ENCODE data around the gene GIGYF2.

Gene GIGYF2

GRCh38 chr2:232871835-232872736, 175.0 kb downstream of the GIGYF2 start:
- no peak for DNase-seq (ENCODE audit: low read depth)
- H3K4me3 ChIP-seq (ENCODE audit: low read depth, low read length), result no peak overlapping the region
- TF ChIP-seq CTCF (IDR thresholded peaks at IDR 0.05; ENCODE audit: insufficient read depth, low read depth, low read length, missing control alignments), result no peak

- DNase-seq (ENCODE audit: low read depth), result no peak
- no peak for TF ChIP-seq CTCF (IDR thresholded peaks at IDR 0.05; ENCODE audit: insufficient read depth, low read depth, low read length, missing control alignments)
- H3K4me3 ChIP-seq (ENCODE audit: low read depth, low read length), result no peak overlapping the region
These were observed 175.7 kb downstream of the GIGYF2 start for GRCh38 chr2:232872826-232873225.

GRCh38 chr2:232873292-232873908, 176.3 kb downstream of the GIGYF2 start:
- TF ChIP-seq CTCF (IDR thresholded peaks at IDR 0.05; ENCODE audit: insufficient read depth, low read depth, low read length, missing control alignments), result no peak

GRCh38 chr2:232873909-232874641, 176.9 kb downstream of the GIGYF2 start:
- TF ChIP-seq CTCF (IDR thresholded peaks at IDR 0.05; ENCODE audit: insufficient read depth, low read depth, low read length, missing control alignments), result no peak
- DNase-seq (ENCODE audit: low read depth), result no peak
- H3K4me3 ChIP-seq (ENCODE audit: low read depth, low read length), result no peak overlapping the region

More at GRCh38 chr2:232873292-232873908, 176.3 kb downstream of the GIGYF2 start:
- DNase-seq (ENCODE audit: low read depth), result no peak
- H3K4me3 ChIP-seq (ENCODE audit: low read depth, low read length), result no peak overlapping the region

- TF ChIP-seq CTCF (IDR thresholded peaks at IDR 0.05; ENCODE audit: insufficient read depth, low read depth, low read length, missing control alignments), result no peak
- no peak overlapping the region for H3K4me3 ChIP-seq (ENCODE audit: low read depth, low read length)
- no peak for DNase-seq (ENCODE audit: low read depth)
These were observed 177.6 kb downstream of the GIGYF2 start for GRCh38 chr2:232874677-232875223.

- H3K4me3 ChIP-seq (ENCODE audit: low read depth, low read length), result peak overlapping the region; percentile 29
- TF ChIP-seq CTCF (IDR thresholded peaks at IDR 0.05; ENCODE audit: insufficient read depth, low read depth, low read length, missing control alignments), result no peak
- DNase-seq (ENCODE audit: low read depth), result no peak
These were observed 178.4 kb downstream of the GIGYF2 start for GRCh38 chr2:232875256-232876121.
